GM12801 (cell line): ENCODE measurements around the gene SELPLG.

Experiments
- CTCF ChIP-seq: IDR thresholded peaks from one replicate; pipeline ENCODE4 v1.5.1; 2011; ENCODE audit warnings: control low read depth; ENCODE audit not compliant: insufficient read length; ENCODE audit errors: extremely low read depth

SELPLG gene

GRCh38 chr12:108610856-108611605 is 22.7 kb downstream of the SELPLG start:
- TF ChIP-seq CTCF: no peak

GRCh38 chr12:108610336-108610815 is 23.3 kb downstream of the SELPLG start:
- no peak for TF ChIP-seq CTCF

- no peak for TF ChIP-seq CTCF
Observed at GRCh38 chr12:108609537-108610335, 24.0 kb downstream of the SELPLG start.

- TF ChIP-seq CTCF: no peak
Observed at GRCh38 chr12:108608616-108609015, 25.1 kb downstream of the SELPLG start.

- no peak for TF ChIP-seq CTCF
Observed at GRCh38 chr12:108607981-108608600, 25.6 kb downstream of the SELPLG start.

- TF ChIP-seq CTCF: no peak
Observed at GRCh38 chr12:108606492-108606891, 27.2 kb downstream of the SELPLG start.
